ENCODE results near the gene PTBP2. TPM values are rescaled to one million over a fixed set of nuclear protein-coding genes. Genes with fewer than 3 reads are reported as not detected.

The PTBP2 gene
- total and polyA plus RNA-seq, 2 of the 8 experiments (the other 6 are each of a cell fraction or from before 2014, with no cell fraction given), result 24.2 to 61.7 TPM

- TF ChIP-seq EGR1 (IDR thresholded peaks at IDR 0.05; ENCODE audit: borderline replicate concordance, low read depth, low read length), result no peak
- no peak for TF ChIP-seq KDM4A (IDR thresholded peaks at IDR 0.05; ENCODE audit: low read depth, low read length, severe bottlenecking)
- TF ChIP-seq EP300 (IDR thresholded peaks at IDR 0.05; ENCODE audit: borderline replicate concordance in 1 of 2, low read depth in 2 of 2, low read length in 2 of 2), result no peak
- no peak for TF ChIP-seq NRF1 (IDR thresholded peaks at IDR 0.05; ENCODE audit: low read depth, low read length)
- TF ChIP-seq SP1 (IDR thresholded peaks at IDR 0.05; ENCODE audit: low read depth, low read length), result no peak
- TF ChIP-seq SUZ12 (IDR thresholded peaks at IDR 0.05; ENCODE audit: low read length), result no peak
Observed at GRCh38 chr1:96771847-96772246, 50.3 kb downstream of the PTBP2 start (continued).

Data from H1 (cell line).